DND-41 (cell line): ENCODE data around the gene CROT.
A peak's percentile ranks its signal among the peaks of the same experiment; 100 is the strongest.

ENCODE experiments used
- CTCF ChIP-seq: IDR thresholded peaks from 2 replicates; pipeline ENCODE4 v1.5.1; 2012; ENCODE audit warnings: borderline replicate concordance, low read length, moderate library complexity, mild to moderate bottlenecking; ENCODE audit not compliant: poor library complexity, severe bottlenecking; ENCODE audit errors: extremely low read depth
- EZH2 ChIP-seq: IDR thresholded peaks from 3 replicates; pipeline ENCODE4 v1.6.1; 2012; ENCODE audit warnings: borderline replicate concordance, low read depth, mild to moderate bottlenecking, moderate library complexity, low read length, inconsistent platforms; ENCODE audit not compliant: severe bottlenecking

- peak; percentile 98 for TF ChIP-seq CTCF
- no peak for TF ChIP-seq EZH2
Measured at GRCh38 chr7:87312215-87312865, 33.1 kb upstream of the CROT start.
